Hematopoietic multipotent progenitor cell treated with erythropoietin and hydrocortisone succinate and interleukin-3 and kit ligand, for 17 days (in vitro differentiated cells): Measurements from ENCODE around the gene FAM13C.
"Not testable (repeated sequence)": the region's sequence is repeated elsewhere in the genome, so short reads cannot be mapped to it uniquely, and the experiment has no call there.

Experiments used
- DNase-seq: peaks from one replicate; pipeline ENCODE4 v3.0.0-alpha.2; 2015; ENCODE audit warnings: low spot score

Gene FAM13C

DNA sequence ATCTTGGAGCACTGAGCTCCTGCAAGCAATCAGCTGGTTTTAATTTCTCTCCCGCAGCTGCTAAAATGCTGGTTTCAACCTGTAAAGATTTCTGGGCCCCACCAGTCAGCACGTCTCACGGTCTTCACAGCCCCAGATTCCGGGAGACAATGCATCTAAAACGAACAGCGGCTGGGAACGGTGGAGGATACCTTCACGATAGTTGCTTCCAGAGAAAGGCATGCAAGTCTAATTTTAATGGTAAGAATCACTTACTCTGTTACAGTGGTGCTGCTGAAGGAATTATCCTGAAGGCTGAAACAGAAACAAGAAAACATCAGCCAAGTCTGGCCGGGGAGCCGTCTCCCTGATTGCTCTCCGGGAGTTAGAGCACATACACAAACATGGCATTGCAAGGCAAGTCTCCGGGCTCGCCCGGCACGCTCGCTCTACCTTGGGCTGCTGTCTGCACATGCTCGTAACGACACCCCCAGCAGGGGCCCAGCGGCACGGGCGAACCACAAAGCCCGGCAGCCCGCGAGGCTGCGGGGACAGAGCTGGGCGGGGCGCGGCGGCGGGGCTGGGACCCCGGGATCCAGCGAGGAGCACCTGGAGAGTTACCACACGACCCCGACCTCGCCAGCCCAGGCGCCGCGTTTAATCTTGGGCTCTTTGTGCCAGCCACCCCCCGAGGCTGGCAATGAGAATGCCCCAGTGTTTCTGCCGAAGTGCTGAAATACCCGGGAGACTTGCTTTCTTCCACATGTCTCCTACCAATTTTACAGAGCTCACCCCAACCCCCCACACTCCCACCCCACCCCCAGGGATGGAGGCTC lies at the start of gene FAM13C:
Gene FAM13C, minus strand, starts transcription at position 406 of the 815 bp plus-strand sequence. Its CDS starts 89 bp downstream, at position 317.
- DNase-seq, result no peak

DNA sequence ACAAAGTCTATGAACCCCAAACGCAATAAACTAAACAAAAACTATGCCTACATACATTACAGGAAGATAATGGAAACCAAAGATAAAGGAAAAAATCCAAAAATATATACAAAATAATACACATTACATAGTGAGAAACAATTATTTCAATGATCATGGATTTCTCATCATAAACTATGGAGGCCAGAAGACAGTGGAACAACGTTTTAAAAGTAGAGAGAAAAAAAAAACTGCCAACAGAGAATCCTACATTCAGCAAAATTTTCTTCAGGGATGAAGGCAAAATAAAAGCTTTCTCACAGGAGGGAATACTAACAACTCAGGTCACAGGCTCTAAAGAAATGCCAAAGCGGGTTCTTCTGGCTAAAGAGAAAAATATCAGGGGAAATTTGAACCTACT lies 42.9 kb upstream of the FAM13C start:
- no peak for DNase-seq

DNA sequence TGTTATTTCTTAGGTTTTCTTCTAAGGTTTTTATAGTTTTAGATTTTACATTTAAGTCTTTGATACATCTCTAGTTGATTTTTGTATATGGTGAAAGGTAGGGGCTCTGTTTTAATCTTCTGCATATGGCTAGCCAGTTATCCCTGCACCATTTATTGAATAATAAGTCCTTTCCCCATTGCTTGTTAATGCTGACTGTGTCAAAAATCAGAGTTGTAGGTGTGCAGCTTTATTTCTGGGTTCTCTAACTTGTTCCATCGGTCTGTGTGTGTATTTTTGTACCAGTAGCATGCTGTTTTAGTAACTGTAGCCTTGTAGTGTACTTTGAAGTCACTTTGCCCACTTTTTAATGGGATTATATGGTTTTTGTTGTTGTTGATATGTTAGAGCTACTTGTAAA lies 37.9 kb upstream of the FAM13C start:
- no peak for DNase-seq

DNA sequence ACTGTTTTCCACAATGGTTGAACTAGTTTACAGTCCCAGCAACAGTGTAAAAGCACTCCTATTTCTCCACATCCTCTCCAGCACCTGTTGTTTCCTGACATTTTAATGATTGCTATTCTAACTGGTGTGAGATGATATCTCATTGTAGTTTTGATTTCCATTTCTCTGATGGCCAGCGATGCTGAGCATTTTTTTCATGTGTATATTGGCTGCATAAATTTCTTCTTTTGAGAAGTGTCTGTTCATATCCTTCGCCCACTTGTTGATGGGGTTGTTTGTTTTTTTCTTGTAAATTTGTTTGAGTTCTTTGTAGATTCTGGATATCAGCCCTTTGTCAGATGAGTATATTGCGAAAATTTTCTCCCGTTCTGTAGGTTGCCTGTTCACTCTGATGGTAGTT lies 37.0 kb upstream of the FAM13C start:
- not testable (repeated sequence) for DNase-seq

DNA sequence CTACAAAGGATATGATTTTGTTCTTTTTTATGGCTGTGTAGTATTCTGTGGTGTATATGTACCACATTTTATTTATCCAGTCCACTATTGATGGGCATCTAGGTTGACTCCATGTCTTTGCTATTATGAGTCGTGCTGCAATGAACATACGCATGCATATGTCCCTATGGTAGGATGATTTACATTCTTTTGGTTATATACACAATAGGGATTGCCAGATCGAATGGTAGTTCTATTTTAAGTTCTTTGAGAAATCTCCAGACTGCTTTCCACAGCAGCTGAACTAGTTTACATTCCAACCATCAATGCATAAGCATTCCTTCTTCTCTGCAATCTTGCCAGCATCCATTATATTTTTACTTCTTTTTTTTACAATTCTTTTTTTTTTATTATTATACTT lies 35.6 kb upstream of the FAM13C start:
- no peak for DNase-seq

DNA sequence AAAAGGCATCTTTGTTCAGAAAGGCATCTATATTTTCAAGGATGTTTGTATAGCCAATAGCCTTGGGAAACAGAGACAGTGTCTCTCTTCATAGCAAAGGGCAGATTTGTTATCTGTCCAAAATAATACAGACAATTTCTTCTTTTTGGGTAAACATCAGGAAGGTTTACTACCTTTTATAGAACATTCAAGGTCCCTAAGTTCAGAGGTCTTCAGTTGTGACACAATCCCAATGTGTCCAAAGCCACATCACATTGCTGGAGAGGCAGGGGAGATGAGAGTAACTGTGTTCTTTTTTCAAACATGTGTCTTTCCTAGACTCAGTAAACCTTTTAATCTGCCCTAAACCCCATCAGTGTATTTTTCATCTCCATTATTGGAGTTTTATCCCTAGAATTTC lies 33.6 kb upstream of the FAM13C start:
- DNase-seq, result no peak

DNA sequence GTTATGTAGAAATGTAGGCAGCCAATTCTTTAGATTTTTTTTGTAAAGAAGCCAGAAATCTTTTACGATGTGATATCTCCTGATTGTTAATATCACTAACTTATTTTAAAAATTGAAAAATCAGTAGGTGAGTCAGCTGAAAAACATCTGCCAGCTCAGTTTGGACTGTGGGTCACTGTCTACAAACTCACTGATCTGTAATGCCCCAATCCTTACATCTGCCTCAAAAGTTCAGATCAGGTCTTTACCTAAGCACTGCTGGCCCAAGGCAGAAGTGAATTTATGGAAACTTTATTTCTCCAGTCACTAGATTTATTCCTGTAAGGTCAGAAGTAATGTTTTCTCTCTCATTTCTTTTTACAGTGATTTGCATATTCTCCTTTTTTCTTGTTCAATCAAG lies 31.0 kb upstream of the FAM13C start:
- DNase-seq, result no peak

DNA sequence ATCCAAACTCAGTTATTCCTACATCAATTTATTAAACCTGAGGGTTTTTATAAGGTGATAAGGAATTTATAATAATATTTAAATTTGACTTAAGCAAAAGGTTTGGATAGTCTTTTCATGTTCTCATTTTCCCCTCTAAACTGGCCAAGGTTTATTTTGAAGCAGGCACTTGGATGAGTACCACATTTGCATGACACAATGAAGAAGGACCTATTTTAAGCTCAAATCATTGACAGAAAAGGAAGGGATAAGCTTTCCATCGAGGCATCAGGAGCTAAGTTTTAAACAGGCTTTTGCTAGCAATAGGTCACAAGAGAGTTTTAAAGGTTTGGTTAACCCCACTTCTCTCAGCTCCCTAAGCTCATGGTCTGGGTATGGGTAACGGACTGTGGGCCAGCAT lies 28.7 kb upstream of the FAM13C start:
- no peak for DNase-seq

DNA sequence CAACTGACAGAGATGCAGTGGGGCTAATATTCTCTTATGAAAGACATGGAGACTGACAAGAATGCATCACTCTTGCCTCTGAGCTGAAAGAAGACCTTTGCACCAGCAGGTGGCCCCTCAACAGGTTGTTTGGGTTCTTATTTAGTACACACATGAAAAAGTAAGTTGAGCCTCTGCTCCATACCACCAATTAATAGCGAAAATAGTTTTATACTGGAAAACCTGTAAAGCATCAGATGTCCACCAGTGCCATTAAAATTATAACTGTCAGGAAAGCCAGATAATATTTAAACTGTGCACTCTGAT lies 26.3 kb upstream of the FAM13C start:
- DNase-seq, result no peak

DNA sequence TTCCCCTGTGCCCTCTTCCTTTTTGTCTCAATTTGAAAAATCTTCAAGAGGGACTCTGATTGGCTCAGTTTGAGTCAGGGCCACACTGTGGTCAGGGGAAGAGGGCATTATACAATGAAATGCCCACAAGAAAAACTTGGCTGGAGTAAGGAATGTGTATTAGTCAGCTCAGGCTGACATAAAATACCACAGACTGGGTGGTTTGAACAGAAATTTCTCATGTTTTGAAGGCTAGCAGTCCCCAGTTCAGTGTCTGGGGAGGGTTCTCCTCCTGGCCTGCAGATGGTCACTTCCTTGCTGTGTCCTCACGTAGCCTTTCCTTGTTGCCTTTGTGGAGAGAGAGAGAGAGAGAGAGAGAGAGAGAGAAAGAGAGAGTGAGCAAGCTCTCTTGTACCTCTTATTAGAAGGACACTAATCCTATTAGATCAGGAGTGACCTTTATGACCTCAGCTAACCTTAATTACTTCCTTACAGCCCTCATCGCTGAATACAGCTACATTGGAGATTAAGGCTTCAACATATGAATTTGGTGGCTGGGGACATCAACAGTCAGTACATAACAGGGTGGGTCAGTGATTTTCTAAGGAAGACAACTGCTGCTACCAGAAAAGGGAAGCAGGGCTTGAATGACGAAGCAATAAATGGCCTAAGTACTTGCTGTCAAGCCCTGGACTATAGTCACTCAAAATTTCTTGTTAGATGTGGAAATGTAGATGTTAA lies 25.8 kb upstream of the FAM13C start:
- no peak for DNase-seq

DNA sequence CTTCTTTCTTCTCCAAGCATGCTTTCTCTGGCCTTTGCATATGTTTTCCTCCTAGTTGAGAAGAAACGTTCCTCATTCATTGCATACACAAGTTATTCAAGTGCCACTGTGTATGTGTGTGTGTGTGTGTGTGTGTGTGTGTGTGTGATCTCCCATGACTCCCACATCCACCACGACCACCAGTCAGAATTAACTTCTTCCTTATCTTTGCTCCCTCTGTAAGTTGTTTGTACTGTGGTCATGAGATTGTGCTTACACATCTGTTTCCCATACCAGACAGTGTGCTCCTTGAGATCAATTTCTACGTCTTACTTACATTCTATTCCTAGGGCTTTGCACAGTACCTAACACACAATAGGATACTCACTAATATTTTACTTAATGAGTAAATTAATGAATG lies 22.4 kb upstream of the FAM13C start:
- DNase-seq, result no peak

DNA sequence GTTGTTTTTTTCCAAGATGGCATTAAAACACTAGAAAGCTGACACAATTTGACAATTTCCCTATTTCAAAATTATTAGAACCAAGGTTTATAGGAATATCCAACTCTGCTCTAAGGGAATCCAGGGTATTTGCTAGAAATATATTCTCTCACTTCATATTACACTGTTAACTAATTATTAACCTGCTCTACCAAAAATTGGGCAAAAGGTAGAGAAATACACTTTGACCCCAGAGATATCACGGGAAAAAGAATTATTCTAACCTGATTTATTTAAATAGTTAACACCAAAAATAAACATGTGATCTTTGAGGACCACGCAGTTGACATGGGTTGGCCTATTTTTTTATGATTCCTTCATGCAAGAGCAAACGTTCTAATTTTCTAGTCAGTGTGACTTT lies 21.6 kb upstream of the FAM13C start:
- DNase-seq, result no peak

DNA sequence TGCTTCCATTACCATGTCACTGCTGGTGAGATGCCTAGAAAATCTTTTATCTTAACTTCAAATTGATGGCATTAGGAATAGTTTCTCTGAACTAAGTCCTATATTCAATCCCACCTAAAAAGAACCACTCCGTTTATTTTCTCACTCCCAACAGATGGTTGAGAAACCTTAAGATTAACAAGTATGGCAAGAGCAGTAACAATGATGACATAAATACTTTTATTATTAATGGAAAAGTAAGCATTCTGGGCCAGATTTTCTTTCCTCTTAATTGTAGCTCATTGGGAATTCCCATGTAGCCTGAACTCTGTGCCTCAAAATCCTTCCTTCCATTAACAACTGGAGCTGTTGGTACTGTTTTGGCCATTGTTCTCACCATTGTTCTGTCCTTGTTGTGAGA lies 21.1 kb upstream of the FAM13C start:
- no peak for DNase-seq

DNA sequence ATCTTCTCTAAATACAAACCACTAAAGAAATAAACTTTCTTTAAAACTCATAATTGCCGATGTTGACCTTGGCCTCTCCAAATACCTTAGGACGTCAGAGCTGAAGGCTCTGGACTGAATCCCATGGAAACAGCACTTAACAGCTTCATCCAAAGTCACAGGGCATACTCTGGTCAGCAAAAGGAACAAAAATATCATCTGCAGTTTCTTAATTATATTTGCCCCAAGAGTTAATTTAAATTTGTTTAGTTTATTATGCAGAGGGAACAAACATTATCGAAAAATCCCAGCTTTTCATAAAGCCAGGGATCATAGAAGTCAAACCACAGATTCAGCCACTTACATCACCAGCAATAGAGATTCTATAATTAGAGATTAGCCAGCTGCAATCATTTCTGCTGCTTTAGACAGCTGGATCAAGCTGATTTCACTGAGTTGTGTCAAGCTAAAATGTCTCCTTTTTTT lies 20.5 kb upstream of the FAM13C start:
- no peak for DNase-seq

DNA sequence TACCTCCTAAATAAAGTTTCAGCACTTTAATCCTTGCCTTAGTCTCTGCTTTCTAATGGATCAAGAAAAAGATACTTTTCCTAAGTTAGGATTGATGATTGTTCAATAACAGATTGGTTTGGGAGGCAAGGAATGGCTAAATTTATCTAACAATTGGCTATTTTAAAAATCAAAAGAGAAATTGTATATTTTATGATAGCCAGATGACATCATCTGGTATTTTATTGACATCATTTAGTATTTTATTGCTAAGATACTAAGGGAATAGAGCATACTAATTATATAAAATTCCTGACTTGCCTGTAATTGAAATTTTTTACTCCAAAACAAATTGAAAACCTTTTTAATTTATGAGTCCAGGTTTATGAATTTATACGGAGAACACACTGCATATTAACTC lies 19.3 kb upstream of the FAM13C start:
- DNase-seq, result no peak

DNA sequence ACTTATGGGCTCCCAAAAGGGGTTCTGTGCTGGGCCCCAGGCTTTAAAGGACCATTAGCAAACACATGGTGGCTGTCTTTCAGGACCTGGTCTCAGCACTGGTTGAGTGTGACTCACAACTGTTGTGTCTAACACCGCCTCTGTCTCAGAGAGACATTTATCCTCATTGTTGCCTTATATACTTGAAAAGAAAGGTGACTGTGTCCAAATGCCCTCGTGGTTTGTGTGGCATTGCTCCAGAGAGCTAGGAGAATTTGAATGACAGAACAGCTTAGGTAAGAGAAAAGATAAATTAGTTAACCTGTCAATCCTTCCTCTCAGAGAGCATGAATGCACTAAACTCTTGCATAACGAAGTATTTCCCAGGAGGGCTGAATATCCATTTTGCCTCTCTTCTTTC lies 14.5 kb upstream of the FAM13C start:
- no peak for DNase-seq

DNA sequence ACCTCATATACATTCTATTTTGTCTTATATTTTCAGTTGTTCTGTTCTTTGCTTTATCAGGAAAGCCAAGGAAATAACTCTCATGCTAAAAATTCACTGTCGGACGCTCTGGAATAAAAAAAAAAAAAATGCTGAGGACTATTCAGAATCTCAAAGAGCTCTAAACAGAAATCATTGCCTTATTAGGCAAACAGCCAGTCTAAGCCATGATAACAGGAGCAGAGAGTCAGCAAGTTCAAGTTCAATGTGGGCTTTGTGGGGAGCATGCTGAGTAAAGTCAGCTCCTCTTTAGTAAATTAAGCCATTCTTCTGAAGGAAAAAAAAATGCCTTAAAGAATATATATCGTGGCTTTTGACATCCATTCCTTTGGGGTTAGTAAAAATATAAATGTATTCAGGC lies 13.6 kb upstream of the FAM13C start:
- DNase-seq, result no peak

DNA sequence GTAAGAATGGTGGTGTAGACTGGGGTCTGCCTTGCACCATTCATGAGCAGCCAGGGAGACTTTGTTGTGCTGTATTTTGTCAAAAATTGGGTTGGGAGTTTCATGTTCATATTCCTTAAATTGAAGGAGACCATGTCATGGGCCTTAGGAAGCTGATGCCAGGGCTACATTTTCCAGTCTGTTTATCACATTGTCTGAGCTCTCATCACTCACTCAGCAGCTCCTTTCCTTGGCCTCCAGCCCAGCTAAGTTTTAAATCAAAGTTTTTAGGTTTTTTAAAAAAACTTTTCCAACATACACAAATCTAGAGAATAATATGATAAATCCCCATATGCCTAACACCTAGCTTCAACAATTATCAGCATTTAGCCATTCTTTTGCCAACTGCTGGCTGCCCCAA lies 12.6 kb upstream of the FAM13C start:
- no peak for DNase-seq

DNA sequence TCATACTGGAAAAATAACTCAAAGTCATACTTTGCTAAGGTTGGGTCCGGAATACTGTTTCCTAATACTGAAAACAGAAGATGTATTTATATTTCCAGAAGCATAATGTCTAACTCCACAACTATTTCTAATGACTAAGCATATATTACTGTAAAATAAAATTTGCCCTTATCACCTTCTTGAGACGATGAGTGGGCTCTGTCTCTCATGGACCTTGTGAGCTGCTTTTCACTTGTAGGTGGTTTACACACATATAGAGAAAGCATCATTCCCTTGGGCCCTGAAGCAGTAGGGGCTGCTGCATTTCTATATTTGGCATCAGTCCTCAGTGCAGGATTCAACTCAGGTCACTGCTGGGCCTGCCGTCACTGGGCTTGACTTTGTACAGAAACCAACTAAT lies 10.7 kb upstream of the FAM13C start:
- no peak for DNase-seq

DNA sequence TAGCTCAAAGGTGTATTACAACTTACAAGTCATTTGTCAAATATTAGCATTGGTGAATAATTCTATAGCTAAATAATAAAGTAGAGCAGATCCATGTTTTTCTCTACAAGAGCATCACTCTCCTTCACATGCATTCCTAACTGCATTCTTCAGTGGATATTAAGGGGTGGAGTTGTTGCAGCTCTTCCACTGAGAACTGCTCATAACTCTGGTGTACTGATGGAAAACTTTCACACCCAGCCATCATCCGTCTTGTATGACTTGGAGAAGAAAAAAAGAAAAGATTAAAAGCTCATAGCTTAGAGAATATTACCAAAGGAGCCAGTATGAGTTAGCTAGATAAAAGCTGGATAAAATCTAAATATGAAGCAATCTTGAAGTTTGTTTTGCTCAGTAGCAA lies 10.2 kb upstream of the FAM13C start:
- DNase-seq, result no peak

DNA sequence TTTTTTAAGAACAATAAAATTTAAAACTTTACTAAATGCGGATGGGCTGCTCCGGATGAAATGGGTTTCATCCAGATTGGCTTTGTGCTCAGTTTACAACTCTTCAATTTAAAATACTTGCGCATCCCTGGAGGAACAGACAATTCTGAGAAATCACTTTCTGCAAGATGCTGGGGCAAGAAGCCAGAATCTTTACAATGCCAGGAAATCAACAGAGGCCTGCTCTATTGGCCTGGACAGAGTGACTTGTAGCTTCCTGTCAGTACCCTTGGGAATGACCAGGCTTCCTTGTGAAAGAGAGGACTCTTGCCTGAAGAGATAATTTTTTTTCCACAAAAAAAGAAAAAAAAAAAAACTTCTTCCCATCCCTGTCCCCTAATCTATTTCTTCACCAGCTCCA lies 3.9 kb upstream of the FAM13C start:
- no peak for DNase-seq

DNA sequence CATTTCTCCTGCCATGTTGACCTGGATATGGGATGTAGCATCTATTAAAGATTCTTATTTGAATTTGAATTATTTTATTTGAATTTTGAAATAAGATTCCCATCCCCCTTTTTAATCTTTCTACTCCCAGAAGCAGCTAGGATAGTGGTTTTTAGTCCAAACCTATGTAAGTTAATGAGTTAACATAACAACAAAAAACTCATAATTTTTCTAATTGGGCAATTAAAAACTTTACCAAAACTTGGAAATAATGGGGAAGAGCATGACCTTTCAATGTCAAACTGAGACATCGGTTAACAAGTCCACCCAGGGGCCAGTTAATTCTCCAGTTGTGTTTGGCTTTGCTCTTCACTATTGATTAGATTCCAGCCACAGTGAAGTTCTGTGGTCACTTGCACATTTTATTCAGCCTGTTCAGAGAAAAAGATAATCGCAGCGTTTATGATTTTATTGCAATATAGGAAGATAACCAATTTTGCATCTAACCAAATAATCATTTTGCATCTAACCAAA lies 1.2 kb upstream of the FAM13C start:
- no peak for DNase-seq

DNA sequence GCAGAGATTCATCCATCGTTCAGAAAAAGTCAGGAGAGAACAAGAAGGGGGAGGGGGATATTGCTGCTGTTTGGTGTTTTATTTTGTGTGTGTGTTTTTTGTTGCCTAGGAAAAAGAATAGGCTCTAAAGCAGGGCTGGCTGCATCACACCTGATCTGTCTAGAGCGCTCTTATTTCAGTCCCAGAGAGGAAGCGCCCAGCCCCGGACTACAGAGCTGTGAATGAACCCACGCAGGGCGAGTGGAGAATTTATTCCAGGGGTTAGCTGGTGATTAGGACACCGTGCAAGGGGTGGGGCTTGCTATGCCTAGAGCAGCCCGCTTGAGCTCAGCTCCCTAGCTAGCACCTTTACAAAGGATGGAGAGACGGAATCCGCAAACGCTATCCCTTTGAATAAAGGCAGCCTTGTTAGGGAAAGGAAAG lies 621 bp upstream of the FAM13C start:
- no peak for DNase-seq
